ENCODE results near the gene WDR33.

WDR33 gene

DNA sequence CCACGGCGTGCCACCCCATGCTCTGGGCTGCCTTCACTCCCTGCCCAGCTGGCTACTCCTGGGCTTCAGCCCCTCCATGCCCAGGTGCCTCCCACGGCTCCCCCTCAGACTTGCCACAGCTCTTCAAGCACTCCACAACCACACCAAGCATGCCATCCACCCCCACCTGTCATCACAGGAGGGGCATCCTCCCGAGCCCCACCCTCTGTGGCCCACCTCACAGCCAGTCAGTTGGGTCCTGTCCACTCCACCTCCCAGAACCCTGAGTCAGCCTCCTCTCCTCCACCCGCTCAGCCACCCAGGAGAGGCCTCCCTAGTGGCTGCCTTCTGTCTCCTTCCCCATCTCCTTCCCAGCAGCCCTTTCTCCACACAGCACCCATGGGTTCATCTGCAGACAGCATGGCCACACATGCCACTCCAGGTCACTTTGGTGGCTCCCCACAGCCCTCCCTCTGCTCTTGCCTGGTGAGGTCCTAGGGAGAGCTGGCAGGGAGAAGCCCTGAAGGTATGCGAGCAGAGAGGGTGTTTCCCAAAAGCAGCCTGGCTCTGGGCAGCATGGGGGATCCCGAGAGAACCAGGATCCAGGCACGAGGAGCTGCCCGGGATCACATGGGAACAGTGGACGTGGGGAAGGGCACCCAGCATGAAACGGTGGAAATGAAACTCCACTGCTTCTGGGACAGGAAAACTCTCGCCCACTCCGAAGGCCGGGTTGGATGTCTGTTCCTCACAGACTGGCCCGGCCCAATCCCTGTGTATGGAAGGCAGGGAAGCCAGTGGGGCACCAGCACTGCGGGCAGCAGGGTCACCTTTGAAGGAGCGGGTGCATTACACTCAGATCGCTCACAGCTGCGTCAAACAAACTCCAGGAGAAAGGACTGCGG lies 138.4 kb downstream of the WDR33 start (continued):
- TF ChIP-seq ZNF221 (tag by site-specific recombination; IDR thresholded peaks at IDR 0.05; ENCODE audit: borderline replicate concordance) = no peak
- TF ChIP-seq, protein P1, sequence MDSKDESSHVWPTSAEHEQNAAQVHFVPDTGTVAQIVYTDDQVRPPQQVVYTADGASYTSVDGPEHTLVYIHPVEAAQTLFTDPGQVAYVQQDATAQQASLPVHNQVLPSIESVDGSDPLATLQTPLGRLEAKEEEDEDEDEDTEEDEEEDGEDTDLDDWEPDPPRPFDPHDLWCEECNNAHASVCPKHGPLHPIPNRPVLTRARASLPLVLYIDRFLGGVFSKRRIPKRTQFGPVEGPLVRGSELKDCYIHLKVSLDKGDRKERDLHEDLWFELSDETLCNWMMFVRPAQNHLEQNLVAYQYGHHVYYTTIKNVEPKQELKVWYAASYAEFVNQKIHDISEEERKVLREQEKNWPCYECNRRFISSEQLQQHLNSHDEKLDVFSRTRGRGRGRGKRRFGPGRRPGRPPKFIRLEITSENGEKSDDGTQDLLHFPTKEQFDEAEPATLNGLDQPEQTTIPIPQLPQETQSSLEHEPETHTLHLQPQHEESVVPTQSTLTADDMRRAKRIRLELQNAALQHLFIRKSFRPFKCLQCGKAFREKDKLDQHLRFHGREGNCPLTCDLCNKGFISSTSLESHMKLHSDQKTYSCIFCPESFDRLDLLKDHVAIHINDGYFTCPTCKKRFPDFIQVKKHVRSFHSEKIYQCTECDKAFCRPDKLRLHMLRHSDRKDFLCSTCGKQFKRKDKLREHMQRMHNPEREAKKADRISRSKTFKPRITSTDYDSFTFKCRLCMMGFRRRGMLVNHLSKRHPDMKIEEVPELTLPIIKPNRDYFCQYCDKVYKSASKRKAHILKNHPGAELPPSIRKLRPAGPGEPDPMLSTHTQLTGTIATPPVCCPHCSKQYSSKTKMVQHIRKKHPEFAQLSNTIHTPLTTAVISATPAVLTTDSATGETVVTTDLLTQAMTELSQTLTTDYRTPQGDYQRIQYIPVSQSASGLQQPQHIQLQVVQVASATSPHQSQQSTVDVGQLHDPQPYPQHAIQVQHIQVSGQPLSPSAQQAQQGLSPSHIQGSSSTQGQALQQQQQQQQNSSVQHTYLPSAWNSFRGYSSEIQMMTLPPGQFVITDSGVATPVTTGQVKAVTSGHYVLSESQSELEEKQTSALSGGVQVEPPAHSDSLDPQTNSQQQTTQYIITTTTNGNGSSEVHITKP (tag by site-specific recombination; IDR thresholded peaks at IDR 0.05) = no peak

DNA sequence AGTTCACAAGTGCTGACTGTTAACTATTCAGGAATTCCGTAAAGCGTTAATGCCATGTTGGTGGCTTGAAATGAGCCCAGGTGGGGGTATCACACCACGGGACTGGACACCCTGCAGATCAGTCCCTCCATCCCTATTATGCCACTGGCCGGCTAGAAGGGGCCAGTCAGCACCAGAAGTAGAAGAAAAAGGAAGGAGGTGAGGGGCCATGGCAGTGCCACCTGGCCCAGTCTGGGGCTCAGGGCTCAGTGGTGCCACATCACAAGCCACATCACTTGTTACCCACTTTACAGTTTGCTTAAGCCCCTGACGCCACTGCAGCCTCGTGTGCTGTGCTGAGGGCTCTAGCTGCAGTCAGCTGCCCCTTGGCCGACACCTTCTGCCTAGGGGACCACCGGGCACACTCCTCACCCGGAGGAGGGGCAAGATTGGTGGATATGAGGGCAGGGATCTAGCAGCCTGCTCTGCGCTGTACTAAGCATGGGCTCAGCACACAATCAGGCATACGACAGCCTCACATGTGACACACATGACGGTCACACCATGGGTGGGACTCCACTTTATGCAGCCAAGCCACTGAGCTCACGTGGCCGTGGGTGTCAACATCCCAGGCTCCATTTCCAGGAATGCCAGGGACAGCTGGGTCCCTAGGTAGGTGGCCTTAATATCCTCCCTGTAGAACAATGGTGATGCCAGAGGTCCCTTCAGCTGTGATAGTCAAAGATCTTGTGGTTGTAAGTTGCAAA lies 139.2 kb downstream of the WDR33 start:
- Histone ChIP-seq H3K36me3 (ENCODE audit: control insufficient read depth in 2 of 2, insufficient read depth in 1 of 2, low read length in 2 of 2) (no peaks in the 10 kb centered on the region), H3K4me1 (ENCODE audit: control insufficient read depth, insufficient read depth, low read length) (no peaks in the 10 kb centered on the region), H3K4me3 (ENCODE audit: low read depth, low read length) (no peak overlapping the region), H3K27ac (ENCODE audit: extremely low read depth, low read depth, low read length) (no peak overlapping the region), H3K9me3 (ENCODE audit: control insufficient read depth, insufficient read depth, low read depth, low read length) (no peaks in the 10 kb centered on the region)
- CTCF ChIA-PET = no interaction called here
- POLR2A ChIA-PET = no interaction called here
- TF ChIP-seq, protein P2, sequence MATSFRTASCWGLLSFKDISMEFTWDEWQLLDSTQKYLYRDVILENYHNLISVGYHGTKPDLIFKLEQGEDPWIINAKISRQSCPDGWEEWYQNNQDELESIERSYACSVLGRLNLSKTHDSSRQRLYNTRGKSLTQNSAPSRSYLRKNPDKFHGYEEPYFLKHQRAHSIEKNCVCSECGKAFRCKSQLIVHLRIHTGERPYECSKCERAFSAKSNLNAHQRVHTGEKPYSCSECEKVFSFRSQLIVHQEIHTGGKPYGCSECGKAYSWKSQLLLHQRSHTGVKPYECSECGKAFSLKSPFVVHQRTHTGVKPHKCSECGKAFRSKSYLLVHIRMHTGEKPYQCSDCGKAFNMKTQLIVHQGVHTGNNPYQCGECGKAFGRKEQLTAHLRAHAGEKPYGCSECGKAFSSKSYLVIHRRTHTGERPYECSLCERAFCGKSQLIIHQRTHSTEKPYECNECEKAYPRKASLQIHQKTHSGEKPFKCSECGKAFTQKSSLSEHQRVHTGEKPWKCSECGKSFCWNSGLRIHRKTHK (tag by site-specific recombination; IDR thresholded peaks at IDR 0.05) = no peak
- TF ChIP-seq, protein P3, sequence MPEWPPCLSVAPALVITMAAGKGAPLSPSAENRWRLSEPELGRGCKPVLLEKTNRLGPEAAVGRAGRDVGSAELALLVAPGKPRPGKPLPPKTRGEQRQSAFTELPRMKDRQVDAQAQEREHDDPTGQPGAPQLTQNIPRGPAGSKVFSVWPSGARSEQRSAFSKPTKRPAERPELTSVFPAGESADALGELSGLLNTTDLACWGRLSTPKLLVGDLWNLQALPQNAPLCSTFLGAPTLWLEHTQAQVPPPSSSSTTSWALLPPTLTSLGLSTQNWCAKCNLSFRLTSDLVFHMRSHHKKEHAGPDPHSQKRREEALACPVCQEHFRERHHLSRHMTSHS (tag by site-specific recombination; IDR thresholded peaks at IDR 0.05) = no peak
- no peak for TF ChIP-seq HOXD13 (CRISPR knock-in tag; IDR thresholded peaks at IDR 0.05; ENCODE audit: borderline replicate concordance)
- no peak for TF ChIP-seq ZFP69B (tag by site-specific recombination; IDR thresholded peaks at IDR 0.05)
- TF ChIP-seq, protein P4, sequence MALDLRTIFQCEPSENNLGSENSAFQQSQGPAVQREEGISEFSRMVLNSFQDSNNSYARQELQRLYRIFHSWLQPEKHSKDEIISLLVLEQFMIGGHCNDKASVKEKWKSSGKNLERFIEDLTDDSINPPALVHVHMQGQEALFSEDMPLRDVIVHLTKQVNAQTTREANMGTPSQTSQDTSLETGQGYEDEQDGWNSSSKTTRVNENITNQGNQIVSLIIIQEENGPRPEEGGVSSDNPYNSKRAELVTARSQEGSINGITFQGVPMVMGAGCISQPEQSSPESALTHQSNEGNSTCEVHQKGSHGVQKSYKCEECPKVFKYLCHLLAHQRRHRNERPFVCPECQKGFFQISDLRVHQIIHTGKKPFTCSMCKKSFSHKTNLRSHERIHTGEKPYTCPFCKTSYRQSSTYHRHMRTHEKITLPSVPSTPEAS (tag by site-specific recombination; IDR thresholded peaks at IDR 0.05) = no peak
- TF ChIP-seq ZNF157 (tag by site-specific recombination; IDR thresholded peaks at IDR 0.05) = no peak
- TF ChIP-seq, protein P5, sequence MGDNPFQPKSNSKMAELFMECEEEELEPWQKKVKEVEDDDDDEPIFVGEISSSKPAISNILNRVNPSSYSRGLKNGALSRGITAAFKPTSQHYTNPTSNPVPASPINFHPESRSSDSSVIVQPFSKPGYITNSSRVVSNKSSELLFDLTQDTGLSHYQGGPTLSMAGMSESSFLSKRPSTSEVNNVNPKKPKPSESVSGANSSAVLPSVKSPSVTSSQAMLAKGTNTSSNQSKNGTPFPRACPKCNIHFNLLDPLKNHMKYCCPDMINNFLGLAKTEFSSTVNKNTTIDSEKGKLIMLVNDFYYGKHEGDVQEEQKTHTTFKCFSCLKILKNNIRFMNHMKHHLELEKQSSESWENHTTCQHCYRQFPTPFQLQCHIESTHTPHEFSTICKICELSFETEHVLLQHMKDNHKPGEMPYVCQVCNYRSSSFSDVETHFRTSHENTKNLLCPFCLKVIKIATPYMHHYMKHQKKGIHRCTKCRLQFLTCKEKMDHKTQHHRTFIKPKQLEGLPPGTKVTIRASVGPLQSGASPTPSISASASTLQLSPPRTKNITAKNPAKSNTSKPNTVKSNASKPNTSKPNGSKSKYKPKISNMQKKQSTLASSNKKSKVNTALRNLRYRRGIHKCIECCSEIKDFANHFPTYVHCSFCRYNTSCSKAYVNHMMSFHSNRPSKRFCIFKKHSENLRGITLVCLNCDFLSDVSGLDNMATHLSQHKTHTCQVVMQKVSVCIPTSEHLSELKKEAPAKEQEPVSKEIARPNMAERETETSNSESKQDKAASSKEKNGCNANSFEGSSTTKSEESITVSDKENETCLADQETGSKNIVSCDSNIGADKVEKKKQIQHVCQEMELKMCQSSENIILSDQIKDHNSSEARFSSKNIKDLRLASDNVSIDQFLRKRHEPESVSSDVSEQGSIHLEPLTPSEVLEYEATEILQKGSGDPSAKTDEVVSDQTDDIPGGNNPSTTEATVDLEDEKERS (tag by site-specific recombination; IDR thresholded peaks at IDR 0.05) = no peak
- TF ChIP-seq, protein P6, sequence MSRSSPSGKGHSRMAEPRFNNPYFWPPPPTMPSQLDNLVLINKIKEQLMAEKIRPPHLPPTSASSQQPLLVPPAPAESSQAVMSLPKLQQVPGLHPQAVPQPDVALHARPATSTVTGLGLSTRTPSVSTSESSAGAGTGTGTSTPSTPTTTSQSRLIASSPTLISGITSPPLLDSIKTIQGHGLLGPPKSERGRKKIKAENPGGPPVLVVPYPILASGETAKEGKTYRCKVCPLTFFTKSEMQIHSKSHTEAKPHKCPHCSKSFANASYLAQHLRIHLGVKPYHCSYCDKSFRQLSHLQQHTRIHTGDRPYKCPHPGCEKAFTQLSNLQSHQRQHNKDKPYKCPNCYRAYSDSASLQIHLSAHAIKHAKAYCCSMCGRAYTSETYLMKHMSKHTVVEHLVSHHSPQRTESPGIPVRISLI (tag by site-specific recombination; IDR thresholded peaks at IDR 0.05) = no peak
- no peak for TF ChIP-seq REPIN1 (tag by site-specific recombination; IDR thresholded peaks at IDR 0.05; ENCODE audit: low read depth)
- TF ChIP-seq, protein P7, sequence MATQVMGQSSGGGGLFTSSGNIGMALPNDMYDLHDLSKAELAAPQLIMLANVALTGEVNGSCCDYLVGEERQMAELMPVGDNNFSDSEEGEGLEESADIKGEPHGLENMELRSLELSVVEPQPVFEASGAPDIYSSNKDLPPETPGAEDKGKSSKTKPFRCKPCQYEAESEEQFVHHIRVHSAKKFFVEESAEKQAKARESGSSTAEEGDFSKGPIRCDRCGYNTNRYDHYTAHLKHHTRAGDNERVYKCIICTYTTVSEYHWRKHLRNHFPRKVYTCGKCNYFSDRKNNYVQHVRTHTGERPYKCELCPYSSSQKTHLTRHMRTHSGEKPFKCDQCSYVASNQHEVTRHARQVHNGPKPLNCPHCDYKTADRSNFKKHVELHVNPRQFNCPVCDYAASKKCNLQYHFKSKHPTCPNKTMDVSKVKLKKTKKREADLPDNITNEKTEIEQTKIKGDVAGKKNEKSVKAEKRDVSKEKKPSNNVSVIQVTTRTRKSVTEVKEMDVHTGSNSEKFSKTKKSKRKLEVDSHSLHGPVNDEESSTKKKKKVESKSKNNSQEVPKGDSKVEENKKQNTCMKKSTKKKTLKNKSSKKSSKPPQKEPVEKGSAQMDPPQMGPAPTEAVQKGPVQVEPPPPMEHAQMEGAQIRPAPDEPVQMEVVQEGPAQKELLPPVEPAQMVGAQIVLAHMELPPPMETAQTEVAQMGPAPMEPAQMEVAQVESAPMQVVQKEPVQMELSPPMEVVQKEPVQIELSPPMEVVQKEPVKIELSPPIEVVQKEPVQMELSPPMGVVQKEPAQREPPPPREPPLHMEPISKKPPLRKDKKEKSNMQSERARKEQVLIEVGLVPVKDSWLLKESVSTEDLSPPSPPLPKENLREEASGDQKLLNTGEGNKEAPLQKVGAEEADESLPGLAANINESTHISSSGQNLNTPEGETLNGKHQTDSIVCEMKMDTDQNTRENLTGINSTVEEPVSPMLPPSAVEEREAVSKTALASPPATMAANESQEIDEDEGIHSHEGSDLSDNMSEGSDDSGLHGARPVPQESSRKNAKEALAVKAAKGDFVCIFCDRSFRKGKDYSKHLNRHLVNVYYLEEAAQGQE (tag by site-specific recombination; IDR thresholded peaks at IDR 0.05) = no peak
- no peak for TF ChIP-seq SALL2 (tag by site-specific recombination; IDR thresholded peaks at IDR 0.05; ENCODE audit: borderline replicate concordance)
- TF ChIP-seq ZNF629 (tag by site-specific recombination; IDR thresholded peaks at IDR 0.05) = no peak
- no peak for TF ChIP-seq ZNF510 (tag by site-specific recombination; IDR thresholded peaks at IDR 0.05; ENCODE audit: insufficient replicate concordance)
- no peak for TF ChIP-seq ZNF544 (tag by site-specific recombination; IDR thresholded peaks at IDR 0.05)
- TF ChIP-seq ZNF404 (tag by site-specific recombination; IDR thresholded peaks at IDR 0.05) = no peak

Measured in HEK293 (cell line).